HepG2 (cell line): Measurements from ENCODE around the gene LYRM7. TPM values are rescaled to one million over a fixed set of nuclear protein-coding genes. Genes with fewer than 3 reads are reported as not detected.

Experiments used
- BHLHE40 ChIP-seq: IDR thresholded peaks from 2 replicates; pipeline ENCODE4 v1.6.1; 2011; ENCODE audit warnings: low read length, improper control_type of control experiment
- CEBPG ChIP-seq: IDR thresholded peaks from 2 replicates; pipeline ENCODE4 v1.6.1; 2016
- E2F1 ChIP-seq: sonication (generic); formaldehyde crosslinking; IDR thresholded peaks from 2 replicates; pipeline ENCODE4 v1.5.0; 2020; ENCODE audit warnings: missing genetic modification reagents
- FOXJ3 ChIP-seq: sonication (generic); formaldehyde crosslinking; IDR thresholded peaks from 2 replicates; pipeline ENCODE4 v1.4.0; 2020; ENCODE audit warnings: missing genetic modification reagents, mild to moderate bottlenecking, borderline replicate concordance
- GPN1 ChIP-seq: sonication (generic); formaldehyde crosslinking; IDR thresholded peaks from 2 replicates; pipeline ENCODE4 v1.5.1; 2020; ENCODE audit warnings: missing genetic modification reagents, borderline replicate concordance
- HNRNPK ChIP-seq: fragments of 200-400 bp; formaldehyde crosslinking; IDR thresholded peaks from 2 replicates; pipeline ENCODE4 v1.6.1; 2018; ENCODE audit warnings: low read length, low read depth, moderate library complexity, mild to moderate bottlenecking; ENCODE audit not compliant: poor library complexity, severe bottlenecking
- HNRNPLL ChIP-seq: fragments of 200-400 bp; formaldehyde crosslinking; IDR thresholded peaks from 2 replicates; pipeline ENCODE4 v1.6.1; 2017; ENCODE audit warnings: mild to moderate bottlenecking, low read depth, low read length; ENCODE audit not compliant: poor library complexity, severe bottlenecking
- KAT8 ChIP-seq: IDR thresholded peaks from 2 replicates; pipeline ENCODE4 v1.6.1; 2016; ENCODE audit warnings: missing genetic modification reagents, missing compliant biosample characterization
- POLR2A ChIP-seq, 2 experiments: IDR thresholded peaks; 2 replicates each; pipeline ENCODE4 v1.6.1; 2011; ENCODE audit warnings: low read depth in 2 of 2, low read length in 2 of 2, mild to moderate bottlenecking in 1 of 2, moderate library complexity in 1 of 2; ENCODE audit not compliant: insufficient read depth in 1 of 2
- RBAK ChIP-seq: sonication (generic); formaldehyde crosslinking; IDR thresholded peaks from 2 replicates; pipeline ENCODE4 v1.5.1; 2020; ENCODE audit warnings: mild to moderate bottlenecking, missing genetic modification reagents
- THAP9 ChIP-seq: sonication (generic); formaldehyde crosslinking; IDR thresholded peaks from 2 replicates; pipeline ENCODE4; 2020; ENCODE audit warnings: missing genetic modification reagents, mild to moderate bottlenecking, borderline replicate concordance
- ZBTB7A ChIP-seq: sonication (generic); formaldehyde crosslinking; IDR thresholded peaks from 2 replicates; pipeline ENCODE4 v1.8.0; 2022; ENCODE audit warnings: mild to moderate bottlenecking, missing genetic modification reagents
- ZMAT3 ChIP-seq: sonication (generic); formaldehyde crosslinking; conservative IDR thresholded peaks from 2 replicates; pipeline ENCODE4 v1.7.0; 2021; ENCODE audit warnings: missing genetic modification reagents
- ZNF124 ChIP-seq: sonication (generic); formaldehyde crosslinking; IDR thresholded peaks from 2 replicates; pipeline ENCODE4 v1.4.0; 2020; ENCODE audit warnings: missing genetic modification reagents
- ZNF234 ChIP-seq: sonication (generic); formaldehyde crosslinking; conservative IDR thresholded peaks from 2 replicates; pipeline ENCODE4 v1.5.1; 2020; ENCODE audit warnings: mild to moderate bottlenecking, missing genetic modification reagents
- ZNF747 ChIP-seq: sonication (generic); formaldehyde crosslinking; IDR thresholded peaks from 2 replicates; pipeline ENCODE4 v1.8.1; 2023; ENCODE audit warnings: missing genetic modification reagents, mild to moderate bottlenecking, borderline replicate concordance
- ZNF75D ChIP-seq: sonication (generic); formaldehyde crosslinking; IDR thresholded peaks from 2 replicates; pipeline ENCODE4 v1.8.1; 2023; ENCODE audit warnings: missing genetic modification reagents, mild to moderate bottlenecking, borderline replicate concordance
- polyA plus RNA-seq, 8 experiments: library from polyadenylated mRNA; depleted of rRNA in 3 of 8; stranded (reverse) in 7 of 8; unstranded in 1 of 8; fragments of >200 nt; fragmentation: Illumina TruSeq in 4 of 8; extraction: Trizol in 4 of 8; gene quantifications; 2 replicates each; pipeline versions ENCODE4 v1.2.1 to v1.2.3, GENCODE V29; 2011 to 2016; ENCODE audit warnings: low read depth in 4 of 8, missing spikeins in 1 of 8, mixed read lengths in 1 of 8; ENCODE audit not compliant: insufficient read depth in 1 of 8
- total RNA-seq, 5 experiments: library from RNA; depleted of rRNA; stranded (reverse); fragments of >200 nt; fragmentation: Illumina TruSeq; extraction: Trizol; gene quantifications; 2 replicates each; pipeline ENCODE4 v1.2.3, GENCODE V29; 2016; ENCODE audit warnings: low read depth in 1 of 5
- TF ChIP-seq, protein P1 (sequence below): sonication (generic); formaldehyde crosslinking; IDR thresholded peaks from 2 replicates; pipeline ENCODE4 v1.5.0; 2020; ENCODE audit warnings: mild to moderate bottlenecking, missing genetic modification reagents, borderline replicate concordance

Gene LYRM7
- total and polyA plus RNA-seq, 2 of the 13 experiments (the other 11 are each of a cell fraction or from before 2014, with no cell fraction given), result 3.0 to 5.5 TPM

DNA sequence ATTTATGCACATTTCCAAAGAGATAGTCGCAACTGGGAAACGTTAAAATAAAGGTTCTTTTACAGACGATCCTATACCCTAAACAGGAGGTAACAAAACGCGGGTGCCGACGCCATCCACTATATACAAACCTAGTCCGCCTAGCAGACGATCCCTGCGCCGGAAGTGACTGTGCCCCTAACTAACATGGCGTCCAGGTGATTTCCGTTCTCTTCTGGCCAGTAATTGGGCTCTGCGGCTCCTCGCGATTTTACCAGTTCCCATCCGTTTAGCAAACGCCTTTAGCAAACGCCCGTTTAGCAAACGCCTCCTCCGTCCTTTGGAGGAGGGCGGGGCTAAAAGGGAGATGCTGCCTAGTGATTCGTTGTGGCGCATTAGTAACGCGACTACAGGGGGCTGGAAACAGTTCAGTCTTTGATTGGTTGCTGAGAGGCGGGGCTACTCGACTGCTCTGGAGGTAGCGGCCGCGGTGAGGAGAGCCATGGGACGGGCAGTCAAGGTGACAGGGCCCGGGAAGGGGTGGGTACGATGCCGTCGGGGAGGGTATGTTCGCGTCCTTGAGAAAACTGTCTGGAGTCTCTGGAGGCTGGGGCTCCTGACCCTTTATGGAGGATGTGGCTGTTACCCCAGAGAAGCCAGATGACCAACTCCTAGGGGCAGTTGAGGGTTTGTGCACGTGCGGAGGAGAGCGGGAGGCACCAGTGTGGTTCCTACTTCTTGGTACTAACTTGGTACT is at the start of gene LYRM7 (continued):
- TF ChIP-seq, protein P1, sequence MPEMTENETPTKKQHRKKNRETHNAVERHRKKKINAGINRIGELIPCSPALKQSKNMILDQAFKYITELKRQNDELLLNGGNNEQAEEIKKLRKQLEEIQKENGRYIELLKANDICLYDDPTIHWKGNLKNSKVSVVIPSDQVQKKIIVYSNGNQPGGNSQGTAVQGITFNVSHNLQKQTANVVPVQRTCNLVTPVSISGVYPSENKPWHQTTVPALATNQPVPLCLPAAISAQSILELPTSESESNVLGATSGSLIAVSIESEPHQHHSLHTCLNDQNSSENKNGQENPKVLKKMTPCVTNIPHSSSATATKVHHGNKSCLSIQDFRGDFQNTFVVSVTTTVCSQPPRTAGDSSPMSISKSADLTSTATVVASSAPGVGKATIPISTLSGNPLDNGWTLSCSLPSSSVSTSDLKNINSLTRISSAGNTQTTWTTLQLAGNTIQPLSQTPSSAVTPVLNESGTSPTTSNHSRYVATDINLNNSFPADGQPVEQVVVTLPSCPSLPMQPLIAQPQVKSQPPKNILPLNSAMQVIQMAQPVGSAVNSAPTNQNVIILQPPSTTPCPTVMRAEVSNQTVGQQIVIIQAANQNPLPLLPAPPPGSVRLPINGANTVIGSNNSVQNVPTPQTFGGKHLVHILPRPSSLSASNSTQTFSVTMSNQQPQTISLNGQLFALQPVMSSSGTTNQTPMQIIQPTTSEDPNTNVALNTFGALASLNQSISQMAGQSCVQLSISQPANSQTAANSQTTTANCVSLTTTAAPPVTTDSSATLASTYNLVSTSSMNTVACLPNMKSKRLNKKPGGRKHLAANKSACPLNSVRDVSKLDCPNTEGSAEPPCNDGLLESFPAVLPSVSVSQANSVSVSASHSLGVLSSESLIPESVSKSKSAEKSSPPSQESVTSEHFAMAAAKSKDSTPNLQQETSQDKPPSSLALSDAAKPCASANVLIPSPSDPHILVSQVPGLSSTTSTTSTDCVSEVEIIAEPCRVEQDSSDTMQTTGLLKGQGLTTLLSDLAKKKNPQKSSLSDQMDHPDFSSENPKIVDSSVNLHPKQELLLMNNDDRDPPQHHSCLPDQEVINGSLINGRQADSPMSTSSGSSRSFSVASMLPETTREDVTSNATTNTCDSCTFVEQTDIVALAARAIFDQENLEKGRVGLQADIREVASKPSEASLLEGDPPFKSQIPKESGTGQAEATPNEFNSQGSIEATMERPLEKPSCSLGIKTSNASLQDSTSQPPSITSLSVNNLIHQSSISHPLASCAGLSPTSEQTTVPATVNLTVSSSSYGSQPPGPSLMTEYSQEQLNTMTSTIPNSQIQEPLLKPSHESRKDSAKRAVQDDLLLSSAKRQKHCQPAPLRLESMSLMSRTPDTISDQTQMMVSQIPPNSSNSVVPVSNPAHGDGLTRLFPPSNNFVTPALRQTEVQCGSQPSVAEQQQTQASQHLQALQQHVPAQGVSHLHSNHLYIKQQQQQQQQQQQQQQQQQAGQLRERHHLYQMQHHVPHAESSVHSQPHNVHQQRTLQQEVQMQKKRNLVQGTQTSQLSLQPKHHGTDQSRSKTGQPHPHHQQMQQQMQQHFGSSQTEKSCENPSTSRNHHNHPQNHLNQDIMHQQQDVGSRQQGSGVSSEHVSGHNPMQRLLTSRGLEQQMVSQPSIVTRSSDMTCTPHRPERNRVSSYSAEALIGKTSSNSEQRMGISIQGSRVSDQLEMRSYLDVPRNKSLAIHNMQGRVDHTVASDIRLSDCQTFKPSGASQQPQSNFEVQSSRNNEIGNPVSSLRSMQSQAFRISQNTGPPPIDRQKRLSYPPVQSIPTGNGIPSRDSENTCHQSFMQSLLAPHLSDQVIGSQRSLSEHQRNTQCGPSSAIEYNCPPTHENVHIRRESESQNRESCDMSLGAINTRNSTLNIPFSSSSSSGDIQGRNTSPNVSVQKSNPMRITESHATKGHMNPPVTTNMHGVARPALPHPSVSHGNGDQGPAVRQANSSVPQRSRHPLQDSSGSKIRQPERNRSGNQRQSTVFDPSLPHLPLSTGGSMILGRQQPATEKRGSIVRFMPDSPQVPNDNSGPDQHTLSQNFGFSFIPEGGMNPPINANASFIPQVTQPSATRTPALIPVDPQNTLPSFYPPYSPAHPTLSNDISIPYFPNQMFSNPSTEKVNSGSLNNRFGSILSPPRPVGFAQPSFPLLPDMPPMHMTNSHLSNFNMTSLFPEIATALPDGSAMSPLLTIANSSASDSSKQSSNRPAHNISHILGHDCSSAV (CRISPR knock-in tag), result no peak
- TF ChIP-seq KAT8, result peak; percentile 93
- no peak for TF ChIP-seq ZNF234 (CRISPR knock-in tag)
- peak; percentile 73 for TF ChIP-seq BHLHE40
- peak; percentile 88 for TF ChIP-seq ZMAT3 (CRISPR knock-in tag)
- no peak for TF ChIP-seq FOXJ3 (CRISPR knock-in tag)
- peak; percentile 74; the same call in 1 of the 2 replicates for TF ChIP-seq ZNF747 (CRISPR knock-in tag)
- TF ChIP-seq ZNF75D, result no peak
- no peak for TF ChIP-seq ZBTB7A (CRISPR knock-in tag)
- no peak; the same call in 1 of the 2 replicates for TF ChIP-seq ZNF124
- TF ChIP-seq HNRNPLL, result peak; percentile 22
- TF ChIP-seq RBAK (CRISPR knock-in tag), result no peak
- no peak for TF ChIP-seq GPN1 (CRISPR knock-in tag)
- TF ChIP-seq HNRNPK, result no peak
- peak; percentile 73; the same call in 1 of the 2 replicates for TF ChIP-seq THAP9 (CRISPR knock-in tag)
- peak; percentile 43; the same call in 1 of the 2 replicates for TF ChIP-seq CEBPG (CRISPR knock-in tag)
- TF ChIP-seq POLR2A (IDR thresholded peaks at IDR 0.05; ENCODE audit: insufficient read depth in 1 of 2, low read depth in 2 of 2, low read length in 2 of 2), result peak; percentile 76 to 81
- TF ChIP-seq E2F1 (CRISPR knock-in tag), result no peak
